Endothelial cell (in vitro differentiated cells): ENCODE results near the gene CHST9. TPM values are rescaled to one million over a fixed set of nuclear protein-coding genes. Genes with fewer than 3 reads are reported as not detected.

Experiments
- DNase-seq: peaks from one replicate; pipeline ENCODE4 v3.0.0; 2021; ENCODE audit warnings: low spot score
- H3K27ac Mint-ChIP-seq: one replicate; pipeline ENCODE4 v1.8.0; 2021; ENCODE audit warnings: mixed read lengths, inconsistent platforms; ENCODE audit not compliant: unreplicated experiment
- H3K27me3 Mint-ChIP-seq: one replicate; pipeline ENCODE4 v1.8.0; 2021; ENCODE audit warnings: mild to moderate bottlenecking, moderate library complexity, mixed read lengths, inconsistent platforms; ENCODE audit not compliant: unreplicated experiment
- H3K36me3 Mint-ChIP-seq: one replicate; pipeline ENCODE4 v1.8.0; 2021; ENCODE audit warnings: mild to moderate bottlenecking, low read depth, mixed read lengths, inconsistent platforms; ENCODE audit not compliant: unreplicated experiment
- H3K4me1 Mint-ChIP-seq: one replicate; pipeline ENCODE4 v1.8.0; 2021; ENCODE audit warnings: mild to moderate bottlenecking, mixed read lengths, inconsistent platforms; ENCODE audit not compliant: unreplicated experiment
- H3K4me3 Mint-ChIP-seq: one replicate; pipeline ENCODE4 v1.8.0; 2021; ENCODE audit warnings: mild to moderate bottlenecking, mixed read lengths, inconsistent platforms; ENCODE audit not compliant: unreplicated experiment
- H3K9me3 Mint-ChIP-seq: one replicate; pipeline ENCODE4 v1.8.0; 2021; ENCODE audit warnings: mixed read lengths, inconsistent platforms; ENCODE audit not compliant: unreplicated experiment
- total RNA-seq: library from RNA; stranded (reverse); fragmentation: NEBNext Ultra II Directional; extraction: Animal tissue kit (Norgen Biotek cat#: 25700); gene quantifications from one replicate; pipeline ENCODE4 v1.2.1, GENCODE V29; 2021; ENCODE audit not compliant: unreplicated experiment
- TF ChIP-seq, protein P1 (sequence below): fragments of 200-600 bp; sonication (generic); IDR thresholded peaks from one replicate; pipeline ENCODE4 v1.5.0; 2021; ENCODE audit warnings: antibody characterized with exemption; ENCODE audit not compliant: unreplicated experiment

Gene CHST9
- total RNA-seq, 1 donor from 2014 or later: 4.7 TPM

DNA sequence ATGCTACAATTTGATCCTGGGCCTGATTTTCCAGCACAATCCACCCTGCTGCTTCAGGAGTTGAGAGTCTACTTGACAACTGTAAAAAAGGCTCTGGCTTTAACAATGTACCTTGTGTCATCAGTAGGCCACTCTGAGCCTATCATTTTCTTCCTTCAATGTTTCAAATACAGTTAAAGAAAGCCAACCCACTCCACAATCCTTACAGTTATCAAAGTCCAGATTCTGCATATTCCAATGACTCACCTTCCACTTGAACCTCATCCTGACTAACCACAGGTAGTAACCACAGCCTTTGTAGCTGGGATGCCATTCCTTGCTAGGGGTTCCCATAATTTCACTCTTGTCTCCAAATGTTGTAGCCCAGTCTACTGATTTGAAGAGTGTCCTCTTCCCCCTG is 284.1 kb downstream of the CHST9 start:
- Mint-ChIP-seq H3K36me3 (peaks cover 4% of the 10 kb centered on the region), H3K9me3 (no peaks in the 10 kb centered on the region), H3K27me3 (no peaks in the 10 kb centered on the region), H3K27ac (no peak overlapping the region), H3K4me1 (no peaks in the 10 kb centered on the region), H3K4me3 (no peak overlapping the region)
- TF ChIP-seq, protein P1, sequence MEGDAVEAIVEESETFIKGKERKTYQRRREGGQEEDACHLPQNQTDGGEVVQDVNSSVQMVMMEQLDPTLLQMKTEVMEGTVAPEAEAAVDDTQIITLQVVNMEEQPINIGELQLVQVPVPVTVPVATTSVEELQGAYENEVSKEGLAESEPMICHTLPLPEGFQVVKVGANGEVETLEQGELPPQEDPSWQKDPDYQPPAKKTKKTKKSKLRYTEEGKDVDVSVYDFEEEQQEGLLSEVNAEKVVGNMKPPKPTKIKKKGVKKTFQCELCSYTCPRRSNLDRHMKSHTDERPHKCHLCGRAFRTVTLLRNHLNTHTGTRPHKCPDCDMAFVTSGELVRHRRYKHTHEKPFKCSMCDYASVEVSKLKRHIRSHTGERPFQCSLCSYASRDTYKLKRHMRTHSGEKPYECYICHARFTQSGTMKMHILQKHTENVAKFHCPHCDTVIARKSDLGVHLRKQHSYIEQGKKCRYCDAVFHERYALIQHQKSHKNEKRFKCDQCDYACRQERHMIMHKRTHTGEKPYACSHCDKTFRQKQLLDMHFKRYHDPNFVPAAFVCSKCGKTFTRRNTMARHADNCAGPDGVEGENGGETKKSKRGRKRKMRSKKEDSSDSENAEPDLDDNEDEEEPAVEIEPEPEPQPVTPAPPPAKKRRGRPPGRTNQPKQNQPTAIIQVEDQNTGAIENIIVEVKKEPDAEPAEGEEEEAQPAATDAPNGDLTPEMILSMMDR: no peak
- no peak for DNase-seq

DNA sequence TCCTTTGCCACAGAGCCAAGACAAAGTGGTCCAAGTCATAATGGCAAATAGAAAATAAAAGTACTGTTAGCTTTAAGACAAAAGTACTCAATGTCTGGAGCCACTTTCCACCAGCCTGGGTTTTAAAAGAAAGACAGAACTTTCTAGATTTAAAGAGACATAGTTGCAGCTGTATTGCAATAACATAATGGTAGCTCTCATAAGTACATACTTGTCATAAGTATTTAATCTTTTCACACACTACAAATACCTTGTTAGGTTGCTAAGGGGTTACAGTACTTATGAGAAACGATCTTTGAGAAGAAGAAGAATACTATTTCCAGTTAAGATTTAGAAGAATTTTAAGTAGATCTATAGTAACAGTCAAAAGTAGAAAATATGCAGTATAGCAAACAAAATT is 290.7 kb downstream of the CHST9 start:
- Mint-ChIP-seq H3K9me3 (no peaks in the 10 kb centered on the region), H3K4me3 (no peak overlapping the region), H3K36me3 (no peaks in the 10 kb centered on the region), H3K4me1 (no peaks in the 10 kb centered on the region), H3K27me3 (no peaks in the 10 kb centered on the region), H3K27ac (no peak overlapping the region)
- no peak for DNase-seq
- TF ChIP-seq, protein P1: no peak

DNA sequence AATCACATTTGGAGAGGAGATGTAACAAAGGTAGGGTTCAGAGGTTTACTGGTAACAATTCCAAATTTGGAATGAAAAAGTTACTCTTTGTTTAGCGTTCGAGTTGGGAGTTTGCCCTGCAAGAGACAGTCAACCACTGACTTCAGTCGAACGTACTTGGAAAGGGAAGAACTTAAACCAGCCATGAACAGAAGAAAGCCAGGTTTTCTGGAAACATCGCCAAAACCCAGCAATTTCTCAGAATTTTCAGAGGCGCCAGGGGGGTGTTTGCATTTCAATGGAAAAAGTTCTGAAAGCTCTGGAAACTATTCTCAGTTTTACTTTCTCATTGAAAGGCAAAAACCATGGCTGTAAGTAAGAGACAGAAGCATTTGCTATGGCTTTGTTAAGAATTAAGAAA is 291.1 kb downstream of the CHST9 start:
- H3K27ac Mint-ChIP-seq: no peak overlapping the region
- no peaks in the 10 kb centered on the region for H3K36me3 Mint-ChIP-seq
- no peaks in the 10 kb centered on the region for H3K27me3 Mint-ChIP-seq
- H3K4me3 Mint-ChIP-seq: no peak overlapping the region
- H3K4me1 Mint-ChIP-seq: no peaks in the 10 kb centered on the region
- TF ChIP-seq, protein P1: no peak
- no peaks in the 10 kb centered on the region for H3K9me3 Mint-ChIP-seq
- no peak for DNase-seq

DNA sequence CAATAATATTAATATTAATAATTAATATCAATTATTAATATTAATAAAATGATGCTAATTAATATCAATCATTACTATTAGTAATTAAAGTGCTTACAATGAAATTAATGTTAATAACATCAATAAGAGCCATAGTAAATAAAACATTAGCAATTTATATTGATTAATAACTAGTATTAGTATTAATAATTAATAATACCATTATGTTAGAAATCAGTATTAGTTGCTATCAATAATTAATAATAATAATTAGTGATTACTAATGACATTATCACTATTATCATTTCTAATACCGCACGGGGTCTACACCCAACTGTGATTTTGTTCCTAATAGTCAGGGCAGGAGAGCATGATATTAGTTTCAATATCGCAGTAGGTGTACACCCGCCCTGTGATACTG is 296.8 kb downstream of the CHST9 start:
- H3K4me1 Mint-ChIP-seq: no peaks in the 10 kb centered on the region
- DNase-seq: no peak

DNA sequence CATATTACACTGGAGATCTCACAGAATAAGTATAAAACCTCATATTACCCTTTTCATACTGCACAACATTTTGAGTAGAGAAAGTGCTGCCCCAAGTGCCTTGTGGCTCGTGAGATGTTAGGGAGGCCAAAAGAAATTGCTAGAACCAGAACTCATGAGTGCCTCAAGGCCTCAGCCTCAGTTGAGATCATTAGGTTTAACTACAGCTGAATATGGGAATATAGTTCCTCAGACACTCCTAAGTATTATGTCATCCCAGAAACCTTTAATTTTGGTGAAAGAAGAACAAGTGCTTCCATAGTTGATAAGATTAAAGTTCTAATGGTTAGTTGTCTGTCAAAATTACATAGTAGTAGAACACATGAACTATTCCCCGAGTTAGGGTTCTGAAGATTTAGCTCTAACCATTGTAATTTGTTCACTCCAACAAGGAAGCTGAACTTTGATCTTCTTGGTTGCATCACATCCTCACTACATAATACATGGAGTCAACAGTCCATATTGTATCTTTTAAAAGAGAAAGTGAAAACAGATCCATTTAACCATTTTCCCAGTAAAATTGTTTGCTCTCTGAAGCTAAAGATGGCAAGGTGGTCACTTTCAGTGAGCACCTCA is 310.0 kb downstream of the CHST9 start:
- Mint-ChIP-seq H3K36me3 (no peaks in the 10 kb centered on the region), H3K9me3 (no peaks in the 10 kb centered on the region), H3K27me3 (peaks cover 2% of the 10 kb centered on the region), H3K4me1 (no peaks in the 10 kb centered on the region), H3K4me3 (no peak overlapping the region), H3K27ac (no peak overlapping the region)
- TF ChIP-seq, protein P1: no peak
- DNase-seq: no peak

More for the DNA sequence above, 296.8 kb downstream of the CHST9 start:
- TF ChIP-seq, protein P1: no peak
- Mint-ChIP-seq H3K4me3 (no peak overlapping the region), H3K27me3 (no peaks in the 10 kb centered on the region), H3K27ac (no peak overlapping the region), H3K36me3 (no peaks in the 10 kb centered on the region), H3K9me3 (no peaks in the 10 kb centered on the region)
